SK-N-SH (cell line): ENCODE measurements around the gene ZNF718. TPM values are rescaled to one million over a fixed set of nuclear protein-coding genes. Genes with fewer than 3 reads are reported as not detected.

Experiments
- CTCF ChIA-PET: fragments of 300-600, 350-600 bp; formaldehyde crosslinking; extraction: SDS; loops from one replicate; lab custom pipeline; 2021; lab: Yijun Ruan, JAX
- POLR2A ChIA-PET: fragments of 350-600 bp; sonication (Branson Sonifier 250); formaldehyde crosslinking; extraction: SDS; loops from one replicate; lab custom pipeline; 2020; ENCODE audit warnings: antibody characterized with exemption, inconsistent platforms; lab: Yijun Ruan, JAX
- DNase-seq: peaks from one replicate; pipeline ENCODE4 v3.0.0; 2012
- H2AFZ ChIP-seq: fragments of 200-600 bp; sonication (generic); 2 replicates; pipeline ENCODE4 v1.8.1; 2016; ENCODE audit warnings: antibody characterized with exemption, mild to moderate bottlenecking, low read depth
- H3F3A ChIP-seq: fragments of 200-600 bp; sonication (generic); replicated peaks from 2 replicates; pipeline ENCODE3; 2016; ENCODE audit warnings: antibody characterized with exemption, mild to moderate bottlenecking; ENCODE audit not compliant: insufficient read depth
- H3K27ac ChIP-seq, 2 experiments: fragments of 200-500 bp in 1 of 2; fragments of 200-600 bp in 1 of 2; sonication (Bioruptor generic) in 1 of 2; sonication (generic), shearing (Covaris generic) in 1 of 2; 2 replicates each; pipeline versions ENCODE4 v1.5.1 to v1.6.1; 2014 to 2016; ENCODE audit warnings: low read depth in 2 of 2, inconsistent platforms in 1 of 2, low read length in 1 of 2, mild to moderate bottlenecking in 1 of 2, mixed read lengths in 1 of 2
- H3K27me3 ChIP-seq: fragments of 200-600 bp; sonication (generic), shearing (Covaris generic); 2 replicates; pipeline ENCODE4 v1.6.1; 2016; ENCODE audit warnings: mixed run types; ENCODE audit not compliant: insufficient read depth
- H3K36me3 ChIP-seq, 2 experiments: fragments of 200-500 bp in 1 of 2; fragments of 200-600 bp in 1 of 2; sonication (Bioruptor generic) in 1 of 2; sonication (generic) in 1 of 2; replicated peaks in 1 of 2; 2 replicates each; pipeline versions ENCODE3 to v1.5.1; 2014 to 2016; ENCODE audit warnings: low read length in 1 of 2, mild to moderate bottlenecking in 1 of 2; ENCODE audit not compliant: insufficient read depth in 2 of 2, control insufficient read depth in 1 of 2
- H3K4me1 ChIP-seq, 2 experiments: fragments of 200-500 bp in 1 of 2; fragments of 200-600 bp in 1 of 2; sonication (Bioruptor generic) in 1 of 2; sonication (generic), shearing (Covaris generic) in 1 of 2; 2 replicates each; pipeline versions ENCODE4 v1.5.1 to v1.6.1; 2014 to 2016; ENCODE audit warnings: low read depth in 1 of 2, low read length in 1 of 2, mixed run types in 1 of 2; ENCODE audit not compliant: insufficient read depth in 2 of 2, control insufficient read depth in 1 of 2
- H3K4me2 ChIP-seq: fragments of 200-600 bp; sonication (generic), shearing (Covaris generic); 2 replicates; pipeline ENCODE4 v1.6.1; 2017; ENCODE audit warnings: mixed run types
- H3K4me3 ChIP-seq, 2 experiments: fragments of 200-500 bp in 1 of 2; fragments of 200-600 bp in 1 of 2; sonication (Bioruptor generic) in 1 of 2; sonication (generic), shearing (Covaris generic) in 1 of 2; 2 replicates each; pipeline versions ENCODE4 v1.5.1 to v1.8.1; 2014 to 2016; ENCODE audit warnings: low read depth in 2 of 2, inconsistent platforms in 1 of 2, low read length in 1 of 2, mild to moderate bottlenecking in 1 of 2, mixed read lengths in 1 of 2, moderate library complexity in 1 of 2
- H3K79me2 ChIP-seq: fragments of 200-600 bp; sonication (generic); 2 replicates; pipeline ENCODE4 v1.8.1; 2017; ENCODE audit warnings: mild to moderate bottlenecking; ENCODE audit not compliant: insufficient read depth
- H3K9ac ChIP-seq: fragments of 200-600 bp; sonication (generic); 2 replicates; pipeline ENCODE4 v1.6.1; 2017; ENCODE audit warnings: mixed run types
- H3K9me2 ChIP-seq: fragments of 200-600 bp; sonication (generic); 2 replicates; pipeline ENCODE4 v1.6.1; 2017; ENCODE audit warnings: mixed run types
- H3K9me3 ChIP-seq: fragments of 200-600 bp; sonication (generic); 2 replicates; pipeline ENCODE4 v1.6.1; 2017; ENCODE audit warnings: mixed run types, mild to moderate bottlenecking, moderate library complexity
- H4K20me1 ChIP-seq: fragments of 200-600 bp; sonication (generic); 2 replicates; pipeline ENCODE4 v1.6.1; 2017; ENCODE audit warnings: mild to moderate bottlenecking, mixed run types; ENCODE audit not compliant: insufficient read depth
- ELF1 ChIP-seq: IDR thresholded peaks from 2 replicates; pipeline ENCODE4 v1.4.0; 2012
- EZH2phosphoT487 ChIP-seq: fragments of 200-600 bp; sonication (generic); IDR thresholded peaks from 2 replicates; pipeline ENCODE4 v1.6.1; 2017; ENCODE audit warnings: low read depth, mixed run types, mild to moderate bottlenecking, antibody characterized with exemption, moderate library complexity, borderline replicate concordance
- FOXJ3 ChIP-seq: sonication (generic); formaldehyde crosslinking; IDR thresholded peaks from 2 replicates; pipeline ENCODE4 v1.5.1; 2020; ENCODE audit warnings: mild to moderate bottlenecking, missing genetic modification reagents
- FOXM1 ChIP-seq: IDR thresholded peaks from 2 replicates; pipeline ENCODE4 v1.4.0; 2012; ENCODE audit warnings: low read depth, mild to moderate bottlenecking
- MXI1 ChIP-seq: IDR thresholded peaks from 2 replicates; pipeline ENCODE4 v1.6.1; 2012; ENCODE audit warnings: mild to moderate bottlenecking, low read depth, low read length, improper control_type of control experiment
- NRF1 ChIP-seq: IDR thresholded peaks from 2 replicates; pipeline ENCODE4 v1.6.1; 2012; ENCODE audit warnings: low read depth, mild to moderate bottlenecking, low read length
- POLR2AphosphoS5 ChIP-seq: IDR thresholded peaks from 2 replicates; pipeline ENCODE4 v1.6.1; 2012; ENCODE audit warnings: low read depth, low read length
- RCOR1 ChIP-seq: fragments of 150-350 bp; IDR thresholded peaks from 2 replicates; pipeline ENCODE4 v1.6.1; 2017; ENCODE audit warnings: antibody characterized with exemption, low read length
- RXRA ChIP-seq: IDR thresholded peaks from 2 replicates; pipeline ENCODE4 v1.4.0; 2012; ENCODE audit warnings: low read depth, mild to moderate bottlenecking, borderline replicate concordance
- TAF1 ChIP-seq: IDR thresholded peaks from 2 replicates; pipeline ENCODE4 v1.6.1; 2012; ENCODE audit warnings: low read depth, mild to moderate bottlenecking, low read length, moderate library complexity, borderline replicate concordance
- TEAD4 ChIP-seq: IDR thresholded peaks from 2 replicates; pipeline ENCODE4 v1.4.0; 2012; ENCODE audit warnings: mild to moderate bottlenecking, borderline replicate concordance; ENCODE audit not compliant: insufficient read depth
- WGBS: methylation state at CpG from one replicate; pipeline ENCODE4 v1.1.6; 2017; ENCODE audit warnings: low lambda C conversion rate; 5-methylcytosine and 5-hydroxymethylcytosine counted together
- polyA plus RNA-seq, 3 experiments: library from polyadenylated mRNA; depleted of rRNA; stranded (reverse); fragments of >200 nt; gene quantifications; 2 replicates each; pipeline ENCODE4 v1.2.3, GENCODE V29; 2012
- TF ChIP-seq, protein P1 (sequence below): IDR thresholded peaks from 2 replicates; pipeline ENCODE4 v1.4.0; 2012; ENCODE audit warnings: low read depth, borderline replicate concordance
- TF ChIP-seq, protein P2 (sequence below): fragments of 150-350 bp; IDR thresholded peaks from 2 replicates; pipeline ENCODE4 v1.6.1; 2016; ENCODE audit warnings: mild to moderate bottlenecking, low read depth, low read length

Gene ZNF718
- polyA plus RNA-seq, 1 of the 3 experiments (the other 2 are of a cell fraction): 0.02 TPM

DNA sequence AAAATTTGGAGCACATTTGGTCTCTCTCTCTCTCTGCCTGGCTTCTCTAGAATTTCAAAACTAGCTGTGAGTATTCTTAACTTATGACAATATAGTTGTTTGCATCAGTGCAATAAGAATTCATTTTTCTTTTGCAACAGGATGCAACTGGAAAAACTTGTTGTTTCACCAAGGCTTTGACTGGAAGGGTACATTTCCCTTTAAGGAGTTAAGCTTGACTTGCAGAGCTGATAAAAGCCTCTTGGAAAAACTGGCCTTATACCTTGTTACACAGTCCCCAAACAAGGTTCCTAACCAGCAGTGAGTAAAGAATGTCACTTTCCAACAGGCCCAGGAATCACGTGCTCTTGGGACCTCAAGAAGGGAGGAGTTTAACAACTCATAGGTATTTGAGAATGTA is 25.9 kb upstream of the ZNF718 start:
- no peaks in the 10 kb centered on the region for H3K9me2 ChIP-seq
- no peaks in the 10 kb centered on the region for H3F3A ChIP-seq
- no peaks in the 10 kb centered on the region for H3K36me3 ChIP-seq
- CTCF ChIA-PET: no interaction called here
- H4K20me1 ChIP-seq: no peaks in the 10 kb centered on the region
- H3K79me2 ChIP-seq: no peaks in the 10 kb centered on the region
- no peak overlapping the region for H2AFZ ChIP-seq
- H3K4me2 ChIP-seq: no peak overlapping the region
- POLR2A ChIA-PET: no interaction called here
- H3K27me3 ChIP-seq: no peaks in the 10 kb centered on the region
- WGBS: 0% methylated on average over 1 of the region's 1 CpG
- TF ChIP-seq FOXM1 (no peak), TAF1 (no peak)
- no peak overlapping the region for H3K9ac ChIP-seq
- DNase-seq: no peak
- H3K4me1 ChIP-seq: no peaks in the 10 kb centered on the region
- H3K27ac ChIP-seq: no peak overlapping the region
- peaks cover 17% of the 10 kb centered on the region; the same call in 1 of the 2 replicates for H3K9me3 ChIP-seq
- H3K4me3 ChIP-seq: no peak overlapping the region

DNA sequence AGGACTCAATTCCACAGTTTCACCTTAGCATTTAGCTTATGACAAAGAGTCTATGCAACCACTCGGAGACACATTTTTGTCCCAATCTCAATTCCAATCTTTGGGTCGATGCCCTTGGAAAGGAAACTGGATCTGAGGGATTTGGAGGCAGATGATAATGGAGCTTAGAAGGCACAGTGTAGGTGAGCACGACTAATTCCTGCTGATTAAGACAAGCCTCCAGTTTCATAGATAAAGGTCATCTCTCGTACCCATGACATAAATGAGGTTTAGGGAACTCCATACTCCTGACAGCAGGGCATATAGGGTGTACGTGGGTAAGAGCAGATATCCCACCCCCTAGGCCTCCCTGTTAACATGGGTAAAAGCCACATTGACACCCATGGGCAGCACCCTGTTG is 24.4 kb upstream of the ZNF718 start:
- Histone ChIP-seq H3K4me2 (no peak overlapping the region), H3K9ac (no peak overlapping the region), H4K20me1 (no peaks in the 10 kb centered on the region), H3K79me2 (no peaks in the 10 kb centered on the region), H3K4me3 (no peak overlapping the region), H3F3A (no peaks in the 10 kb centered on the region), H3K27me3 (no peaks in the 10 kb centered on the region)
- 38% methylated on average over 5 of the region's 5 CpGs for WGBS
- no peak for DNase-seq
- TF ChIP-seq MXI1: no peak
- no peak for TF ChIP-seq NRF1
- TF ChIP-seq ELF1: no peak
- no peak for TF ChIP-seq EZH2phosphoT487
- TF ChIP-seq RCOR1: no peak
- no peak for TF ChIP-seq TEAD4
- TF ChIP-seq, protein P1, sequence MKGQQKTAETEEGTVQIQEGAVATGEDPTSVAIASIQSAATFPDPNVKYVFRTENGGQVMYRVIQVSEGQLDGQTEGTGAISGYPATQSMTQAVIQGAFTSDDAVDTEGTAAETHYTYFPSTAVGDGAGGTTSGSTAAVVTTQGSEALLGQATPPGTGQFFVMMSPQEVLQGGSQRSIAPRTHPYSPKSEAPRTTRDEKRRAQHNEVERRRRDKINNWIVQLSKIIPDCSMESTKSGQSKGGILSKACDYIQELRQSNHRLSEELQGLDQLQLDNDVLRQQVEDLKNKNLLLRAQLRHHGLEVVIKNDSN: no peak
- TF ChIP-seq FOXJ3: no peak
- no peak for TF ChIP-seq POLR2AphosphoS5
- TF ChIP-seq, protein P2, sequence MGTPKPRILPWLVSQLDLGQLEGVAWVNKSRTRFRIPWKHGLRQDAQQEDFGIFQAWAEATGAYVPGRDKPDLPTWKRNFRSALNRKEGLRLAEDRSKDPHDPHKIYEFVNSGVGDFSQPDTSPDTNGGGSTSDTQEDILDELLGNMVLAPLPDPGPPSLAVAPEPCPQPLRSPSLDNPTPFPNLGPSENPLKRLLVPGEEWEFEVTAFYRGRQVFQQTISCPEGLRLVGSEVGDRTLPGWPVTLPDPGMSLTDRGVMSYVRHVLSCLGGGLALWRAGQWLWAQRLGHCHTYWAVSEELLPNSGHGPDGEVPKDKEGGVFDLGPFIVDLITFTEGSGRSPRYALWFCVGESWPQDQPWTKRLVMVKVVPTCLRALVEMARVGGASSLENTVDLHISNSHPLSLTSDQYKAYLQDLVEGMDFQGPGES: no peak
- no peak for TF ChIP-seq RXRA
- TF ChIP-seq, all 33 proteins: peak for 0
- Histone ChIP-seq H3K36me3 (no peaks in the 10 kb centered on the region), H2AFZ (no peak overlapping the region), H3K9me3 (peaks cover 6% of the 10 kb centered on the region; the same call in 1 of the 2 replicates), H3K4me1 (no peaks in the 10 kb centered on the region), H3K9me2 (no peaks in the 10 kb centered on the region), H3K27ac (no peak overlapping the region)
- ChIA-PET POLR2A (no interaction called here), CTCF (no interaction called here)
